ENCODE data around the gene EXOC6B. TPM values are rescaled to one million over a fixed set of nuclear protein-coding genes. Genes with fewer than 3 reads are reported as not detected.
"Not testable (repeated sequence)": the region's sequence is repeated elsewhere in the genome, so short reads cannot be mapped to it uniquely, and the experiment has no call there.

The EXOC6B gene
- total RNA-seq, 2 experiments from 2014 or later: 6.2 to 8.3 TPM

GRCh38 chr2:72561621-72562318 is 264.1 kb downstream of the EXOC6B start:
- ChIA-PET POLR2A (no interaction called here), CTCF (interaction anchor here (1.2 to 1.9 kb wide), 2 partner anchors 13 to 18 kb away, joined by 4 to 5 read pairs; no protein-coding TSS in a partner anchor)
- no peak for ATAC-seq
- DNase-seq: no peak
- Mint-ChIP-seq H3K4me1 (ENCODE audit: low read depth) (peaks cover 5% of the 10 kb centered on the region), H3K4me3 (no peak overlapping the region), H3K36me3 (ENCODE audit: low read depth) (peaks cover 6% of the 10 kb centered on the region), H3K27ac (no peak overlapping the region), H3K27me3 (no peaks in the 10 kb centered on the region), H3K9me3 (no peaks in the 10 kb centered on the region)
- intact Hi-C loops (cut with micrococcal nuclease): no loop called here
- TF ChIP-seq, protein P1, sequence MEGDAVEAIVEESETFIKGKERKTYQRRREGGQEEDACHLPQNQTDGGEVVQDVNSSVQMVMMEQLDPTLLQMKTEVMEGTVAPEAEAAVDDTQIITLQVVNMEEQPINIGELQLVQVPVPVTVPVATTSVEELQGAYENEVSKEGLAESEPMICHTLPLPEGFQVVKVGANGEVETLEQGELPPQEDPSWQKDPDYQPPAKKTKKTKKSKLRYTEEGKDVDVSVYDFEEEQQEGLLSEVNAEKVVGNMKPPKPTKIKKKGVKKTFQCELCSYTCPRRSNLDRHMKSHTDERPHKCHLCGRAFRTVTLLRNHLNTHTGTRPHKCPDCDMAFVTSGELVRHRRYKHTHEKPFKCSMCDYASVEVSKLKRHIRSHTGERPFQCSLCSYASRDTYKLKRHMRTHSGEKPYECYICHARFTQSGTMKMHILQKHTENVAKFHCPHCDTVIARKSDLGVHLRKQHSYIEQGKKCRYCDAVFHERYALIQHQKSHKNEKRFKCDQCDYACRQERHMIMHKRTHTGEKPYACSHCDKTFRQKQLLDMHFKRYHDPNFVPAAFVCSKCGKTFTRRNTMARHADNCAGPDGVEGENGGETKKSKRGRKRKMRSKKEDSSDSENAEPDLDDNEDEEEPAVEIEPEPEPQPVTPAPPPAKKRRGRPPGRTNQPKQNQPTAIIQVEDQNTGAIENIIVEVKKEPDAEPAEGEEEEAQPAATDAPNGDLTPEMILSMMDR (IDR thresholded peaks at IDR 0.05): no peak

- ChIA-PET POLR2A (no interaction called here), CTCF (no interaction called here)
- Mint-ChIP-seq H3K27ac (no peak overlapping the region), H3K36me3 (ENCODE audit: low read depth) (peaks cover 9% of the 10 kb centered on the region), H3K4me3 (no peak overlapping the region), H3K9me3 (peaks cover 3% of the 10 kb centered on the region), H3K4me1 (ENCODE audit: low read depth) (peaks cover 2% of the 10 kb centered on the region), H3K27me3 (no peaks in the 10 kb centered on the region)
- TF ChIP-seq, protein P1 (IDR thresholded peaks at IDR 0.05): no peak
- DNase-seq (no peak), ATAC-seq (no peak)
- intact Hi-C loops (cut with micrococcal nuclease): no loop called here
Measured at GRCh38 chr2:72555943-72556342, 269.9 kb downstream of the EXOC6B start.

GRCh38 chr2:72555363-72555762 is 270.5 kb downstream of the EXOC6B start:
- ATAC-seq; H3K27me3 Mint-ChIP-seq; H3K27ac Mint-ChIP-seq; H3K36me3 Mint-ChIP-seq (ENCODE audit: low read depth); H3K9me3 Mint-ChIP-seq; DNase-seq; H3K4me3 Mint-ChIP-seq; intact Hi-C loops (cut with micrococcal nuclease); POLR2A ChIA-PET; CTCF ChIA-PET; H3K4me1 Mint-ChIP-seq (ENCODE audit: low read depth): not testable (repeated sequence)

GRCh38 chr2:72554910-72555309 is 270.9 kb downstream of the EXOC6B start:
- H3K36me3 Mint-ChIP-seq (ENCODE audit: low read depth); H3K4me3 Mint-ChIP-seq; H3K9me3 Mint-ChIP-seq; DNase-seq; POLR2A ChIA-PET; H3K27ac Mint-ChIP-seq; CTCF ChIA-PET; H3K4me1 Mint-ChIP-seq (ENCODE audit: low read depth); H3K27me3 Mint-ChIP-seq; intact Hi-C loops (cut with micrococcal nuclease); ATAC-seq: not testable (repeated sequence)

- H3K27ac Mint-ChIP-seq: no peak overlapping the region
- H3K36me3 Mint-ChIP-seq (ENCODE audit: low read depth): peaks cover 9% of the 10 kb centered on the region
- H3K4me3 Mint-ChIP-seq: no peak overlapping the region
- intact Hi-C loops (cut with micrococcal nuclease): no loop called here
- ATAC-seq: no peak
- H3K9me3 Mint-ChIP-seq: peaks cover 3% of the 10 kb centered on the region
- ChIA-PET CTCF (no interaction called here), POLR2A (no interaction called here)
- no peak for DNase-seq
- H3K4me1 Mint-ChIP-seq (ENCODE audit: low read depth): peaks cover 2% of the 10 kb centered on the region
- no peaks in the 10 kb centered on the region for H3K27me3 Mint-ChIP-seq
- TF ChIP-seq, protein P1 (IDR thresholded peaks at IDR 0.05): no peak
Measured at GRCh38 chr2:72554381-72554780, 271.5 kb downstream of the EXOC6B start.

DNA sequence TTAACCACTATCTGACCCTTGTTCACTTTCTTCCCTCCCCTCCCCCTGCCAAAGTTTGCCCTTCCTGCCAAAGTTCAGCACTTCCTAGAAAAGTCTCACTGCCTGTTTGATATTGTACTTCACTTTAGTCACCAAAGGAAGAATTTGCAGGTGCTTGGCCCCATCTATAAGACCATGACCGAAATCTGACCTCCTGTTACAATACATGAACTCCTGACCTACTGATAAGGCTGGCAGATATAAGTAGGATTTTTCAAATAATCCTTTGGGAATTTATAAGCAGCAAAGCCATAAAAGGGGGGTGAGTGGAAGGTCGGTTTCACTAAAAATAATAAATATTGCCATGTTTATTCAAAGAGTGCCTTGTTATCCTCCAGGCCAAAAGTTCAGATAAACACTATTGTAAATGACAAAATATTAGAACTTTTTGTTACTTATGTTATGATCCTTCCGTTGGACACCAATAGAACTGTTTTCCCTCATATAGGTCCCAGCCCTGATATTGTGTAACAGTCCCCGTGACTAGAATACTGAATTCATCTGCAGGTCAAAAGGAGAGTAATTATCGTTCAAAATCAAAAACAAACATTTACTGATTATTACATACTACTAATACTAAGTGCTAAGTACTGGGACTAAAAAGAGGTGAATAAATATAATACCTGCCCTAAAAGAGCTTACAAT is 277.6 kb downstream of the EXOC6B start:
- ATAC-seq: no peak
- Mint-ChIP-seq H3K4me3 (no peak overlapping the region), H3K9me3 (no peaks in the 10 kb centered on the region), H3K27me3 (no peaks in the 10 kb centered on the region), H3K27ac (no peak overlapping the region), H3K4me1 (ENCODE audit: low read depth) (no peaks in the 10 kb centered on the region), H3K36me3 (ENCODE audit: low read depth) (no peaks in the 10 kb centered on the region)
- no peak for DNase-seq
- intact Hi-C loops (cut with micrococcal nuclease): no loop called here
- TF ChIP-seq, protein P1 (IDR thresholded peaks at IDR 0.05): no peak
- ChIA-PET CTCF (no interaction called here), POLR2A (no interaction called here)

Measured in activated CD8-positive, alpha-beta T cell treated with anti-CD3 and anti-CD28 coated beads for 36 hours (primary cell).